IMR-90 (cell line): ENCODE data around the gene SPEF2. TPM values are rescaled to one million over a fixed set of nuclear protein-coding genes. Genes with fewer than 3 reads are reported as not detected.

Source experiments
- ATAC-seq: fragments of 200-7000 bp; cut with Tn5 transposase; 2 replicates; pipeline ENCODE4 v1.9.1; 2020; ENCODE audit warnings: low read depth, mild to moderate bottlenecking, moderate library complexity
- BruUV-seq: library from RNA; stranded (reverse); fragments of 400-500 nt; replicated peaks from 2 replicates; lab custom pipeline; 2021; lab: Mats Ljungman, UMichigan
- CTCF ChIA-PET: fragments of 300-600 bp; formaldehyde crosslinking; extraction: SDS; loops from one replicate; lab custom pipeline; 2021; ENCODE audit warnings: antibody characterized with exemption; lab: Yijun Ruan, JAX
- POLR2A ChIA-PET: fragments of 300-600 bp; sonication (Branson Sonifier 250); formaldehyde crosslinking; loops from one replicate; lab custom pipeline; 2022; ENCODE audit warnings: antibody characterized with exemption; ENCODE audit not compliant: unreplicated experiment; lab: Charles Lee
- DNase-seq: peaks from one replicate; pipeline ENCODE4 v3.0.0; 2013
- H2AFZ ChIP-seq: replicated peaks from 2 replicates; pipeline ENCODE3; 2013; ENCODE audit warnings: low read length, mild to moderate bottlenecking; ENCODE audit not compliant: poor library complexity
- H2AK5ac ChIP-seq: 2 replicates; pipeline ENCODE4 v1.6.1; 2013; ENCODE audit warnings: low read depth, low read length, inconsistent platforms
- H2AK9ac ChIP-seq: replicated peaks from 2 replicates; pipeline ENCODE3; 2013; ENCODE audit warnings: mild to moderate bottlenecking, low read depth, low read length, moderate library complexity; ENCODE audit not compliant: poor library complexity
- H2BK120ac ChIP-seq: 2 replicates; pipeline ENCODE4 v1.6.1; 2013; ENCODE audit warnings: low read depth, low read length, inconsistent platforms
- H2BK15ac ChIP-seq: 3 replicates; pipeline ENCODE4 v1.6.1; 2013; ENCODE audit warnings: low read depth, low read length, inconsistent platforms
- H2BK20ac ChIP-seq: 2 replicates; pipeline ENCODE4 v1.6.1; 2013; ENCODE audit warnings: low read depth, mild to moderate bottlenecking, inconsistent platforms, low read length, moderate library complexity
- H2BK5ac ChIP-seq: 2 replicates; pipeline ENCODE4 v1.6.1; 2013; ENCODE audit warnings: mild to moderate bottlenecking, low read depth, low read length, inconsistent platforms; ENCODE audit not compliant: poor library complexity, severe bottlenecking
- H3K14ac ChIP-seq: replicated peaks from 2 replicates; pipeline ENCODE4 v1.6.1; 2013; ENCODE audit warnings: low read depth, low read length, inconsistent platforms
- H3K18ac ChIP-seq: 2 replicates; pipeline ENCODE4 v1.6.1; 2013; ENCODE audit warnings: low read depth, low read length, control low read depth
- H3K23ac ChIP-seq: 2 replicates; pipeline ENCODE4 v1.6.1; 2013; ENCODE audit warnings: low read depth, low read length, inconsistent platforms
- H3K27ac ChIP-seq: 2 replicates; pipeline ENCODE4 v1.5.1; 2013; ENCODE audit warnings: mild to moderate bottlenecking, control low read depth, low read length; ENCODE audit not compliant: insufficient read depth
- H3K27me3 ChIP-seq: 2 replicates; pipeline ENCODE4 v1.6.1; 2013; ENCODE audit warnings: low read length; ENCODE audit not compliant: control insufficient read depth, insufficient read depth
- H3K36me3 ChIP-seq: 2 replicates; pipeline ENCODE4 v1.6.1; 2013; ENCODE audit warnings: low read length, mixed read lengths; ENCODE audit not compliant: control insufficient read depth, insufficient read depth
- H3K4ac ChIP-seq: 2 replicates; pipeline ENCODE4 v1.6.1; 2013; ENCODE audit warnings: low read depth, low read length, inconsistent platforms
- H3K4me1 ChIP-seq: 2 replicates; pipeline ENCODE4 v1.6.1; 2013; ENCODE audit warnings: low read length, mixed read lengths; ENCODE audit not compliant: control insufficient read depth, insufficient read depth
- H3K4me2 ChIP-seq: 2 replicates; pipeline ENCODE4 v1.6.1; 2013; ENCODE audit warnings: low read depth, mild to moderate bottlenecking, control low read depth, low read length, moderate library complexity
- H3K4me3 ChIP-seq: 2 replicates; pipeline ENCODE4 v1.5.1; 2013; ENCODE audit warnings: low read depth, mild to moderate bottlenecking, control low read depth, low read length, moderate library complexity; ENCODE audit not compliant: insufficient read depth
- H3K56ac ChIP-seq: 2 replicates; pipeline ENCODE4 v1.6.1; 2013; ENCODE audit warnings: low read length, inconsistent platforms; ENCODE audit not compliant: insufficient read depth; ENCODE audit errors: extremely low read depth
- H3K79me1 ChIP-seq, 2 experiments: 2 replicates each; pipeline ENCODE4 v1.6.1; 2013; ENCODE audit warnings: low read length in 2 of 2, inconsistent platforms in 1 of 2, low read depth in 1 of 2
- H3K9ac ChIP-seq: 2 replicates; pipeline ENCODE4 v1.6.1; 2013; ENCODE audit warnings: low read depth, low read length, control low read depth
- H3K9me1 ChIP-seq: 2 replicates; pipeline ENCODE4 v1.6.1; 2013; ENCODE audit warnings: low read length, inconsistent platforms; ENCODE audit not compliant: insufficient read depth
- H3K9me3 ChIP-seq: 2 replicates; pipeline ENCODE4 v1.6.1; 2013; ENCODE audit warnings: low read length; ENCODE audit not compliant: control insufficient read depth, insufficient read depth
- H4K20me1 ChIP-seq: 2 replicates; pipeline ENCODE4 v1.6.1; 2013; ENCODE audit warnings: low read length, inconsistent platforms; ENCODE audit not compliant: insufficient read depth
- H4K5ac ChIP-seq: 2 replicates; pipeline ENCODE4 v1.6.1; 2013; ENCODE audit warnings: mild to moderate bottlenecking, low read depth, low read length, control low read depth
- H4K8ac ChIP-seq, 2 experiments: 2 replicates each; pipeline ENCODE4 v1.6.1; 2013; ENCODE audit warnings: low read depth in 2 of 2, low read length in 2 of 2, control low read depth in 1 of 2, inconsistent platforms in 1 of 2
- H4K91ac ChIP-seq: 2 replicates; pipeline ENCODE4 v1.6.1; 2013; ENCODE audit warnings: low read depth, low read length, inconsistent platforms; ENCODE audit not compliant: insufficient read depth
- BHLHE40 ChIP-seq: fragments of 150-350 bp; IDR thresholded peaks from 2 replicates; pipeline ENCODE4 v1.6.1; 2016; ENCODE audit warnings: mild to moderate bottlenecking, low read depth, low read length
- CEBPB ChIP-seq: IDR thresholded peaks from 2 replicates; pipeline ENCODE4 v1.6.1; 2012; ENCODE audit warnings: low read depth, low read length, improper control_type of control experiment
- CHD1 ChIP-seq: IDR thresholded peaks from 2 replicates; pipeline ENCODE4 v1.6.1; 2012; ENCODE audit warnings: low read depth, low read length, improper control_type of control experiment
- CTCF ChIP-seq: conservative IDR thresholded peaks from 2 replicates; pipeline ENCODE4 v1.5.1; 2012; ENCODE audit warnings: mild to moderate bottlenecking, low read depth, low read length, improper control_type of control experiment
- ELK1 ChIP-seq: fragments of 150-350 bp; IDR thresholded peaks from 2 replicates; pipeline ENCODE4 v1.6.1; 2016; ENCODE audit warnings: low read depth, mild to moderate bottlenecking, low read length, moderate library complexity, borderline replicate concordance
- FOS ChIP-seq: fragments of 150-350 bp; IDR thresholded peaks from 2 replicates; pipeline ENCODE4 v1.6.1; 2016; ENCODE audit warnings: low read depth, low read length
- MAFK ChIP-seq: IDR thresholded peaks from 2 replicates; pipeline ENCODE4 v1.6.1; 2012; ENCODE audit warnings: low read depth, low read length, improper control_type of control experiment
- MAZ ChIP-seq: IDR thresholded peaks from 2 replicates; pipeline ENCODE4 v1.6.1; 2012; ENCODE audit warnings: low read depth, mild to moderate bottlenecking, low read length, improper control_type of control experiment, moderate library complexity, borderline replicate concordance
- MXI1 ChIP-seq: IDR thresholded peaks from 2 replicates; pipeline ENCODE4 v1.6.1; 2012; ENCODE audit warnings: low read depth, mild to moderate bottlenecking, low read length, moderate library complexity, borderline replicate concordance
- NFE2L2 ChIP-seq: fragments of 150-350 bp; IDR thresholded peaks from 2 replicates; pipeline ENCODE4 v1.6.1; 2016; ENCODE audit warnings: low read depth, mild to moderate bottlenecking, low read length
- POLR2A ChIP-seq: IDR thresholded peaks from 2 replicates; pipeline ENCODE4 v1.6.1; 2012; ENCODE audit warnings: mild to moderate bottlenecking, low read depth, low read length
- RAD21 ChIP-seq: IDR thresholded peaks from 2 replicates; pipeline ENCODE4 v1.6.1; 2012; ENCODE audit warnings: low read length, improper control_type of control experiment
- RCOR1 ChIP-seq: IDR thresholded peaks from 2 replicates; pipeline ENCODE4 v1.6.1; 2012; ENCODE audit warnings: mild to moderate bottlenecking, low read length, improper control_type of control experiment; ENCODE audit not compliant: insufficient replicate concordance
- RFX5 ChIP-seq: IDR thresholded peaks from 2 replicates; pipeline ENCODE4 v1.8.0; 2012; ENCODE audit warnings: low read depth, mild to moderate bottlenecking, low read length, moderate library complexity
- SMC3 ChIP-seq: fragments of 150-350 bp; IDR thresholded peaks from 2 replicates; pipeline ENCODE4 v1.6.1; 2016; ENCODE audit warnings: low read depth, mild to moderate bottlenecking, antibody characterized with exemption, low read length, moderate library complexity
- USF2 ChIP-seq: fragments of 150-350 bp; IDR thresholded peaks from 2 replicates; pipeline ENCODE4 v1.6.1; 2017; ENCODE audit warnings: mild to moderate bottlenecking, antibody characterized with exemption, low read length, low read depth
- WGBS, 2 experiments: methylation state at CpG; one replicate each; pipeline versions ENCODE4 v1.1.5 to v1.1.7; 2013; ENCODE audit warnings: missing lambda C conversion rate in 2 of 2; ENCODE audit not compliant: insufficient read length in 1 of 2; ENCODE audit errors: extremely low coverage in 2 of 2; 5-methylcytosine and 5-hydroxymethylcytosine counted together
- dilution Hi-C: fragments of 300-500 bp; cut with HindIII; formaldehyde crosslinking; loops from one replicate; pipeline ENCODE4 v1.14.3; 2018; ENCODE audit warnings: low sequenced_read_pairs; ENCODE audit not compliant: unreplicated experiment
- in situ Hi-C: fragments of 300-500 bp; cut with MboI; formaldehyde crosslinking; loops from 3 replicates; pipeline ENCODE4 v1.14.3; 2019; ENCODE audit warnings: low sequenced_read_pairs, inconsistent platforms, mixed read lengths
- intact Hi-C: fragments of 100-400 bp; cut with micrococcal nuclease; formaldehyde crosslinking; loops from 2 replicates; pipeline ENCODE4 v1.10.0; 2022
- polyA plus RNA-seq, 3 experiments: library from polyadenylated mRNA; depleted of rRNA; stranded (reverse); fragments of >200 nt; gene quantifications; 2 replicates each; pipeline ENCODE4 v1.2.3, GENCODE V29; 2012; ENCODE audit warnings: low replicate concordance in 1 of 3
- total RNA-seq: library from RNA; depleted of rRNA; stranded (reverse); fragments of >200 nt; gene quantifications from 2 replicates; pipeline ENCODE4 v1.2.3, GENCODE V29; 2012

Gene SPEF2
- total and polyA plus RNA-seq, 2 of the 4 experiments (the other 2 are of a cell fraction) = 1.7 to 2.3 TPM

- Histone ChIP-seq H2BK15ac (no peak overlapping the region), H3K79me1 (no peaks in the 10 kb centered on the region), H3K27me3 (peaks cover 5% of the 10 kb centered on the region), H2BK120ac (no peak overlapping the region), H3K18ac (no peak overlapping the region), H2AK9ac (no peak overlapping the region), H4K20me1 (no peaks in the 10 kb centered on the region), H3K14ac (no peak overlapping the region), H3K27ac (no peak overlapping the region), H3K4me3 (no peak overlapping the region), H3K4me1 (no peaks in the 10 kb centered on the region), H3K4ac (no peak overlapping the region), H3K4me2 (no peak overlapping the region), H2AFZ (no peak overlapping the region), H2BK5ac (no peak overlapping the region), H3K9me3 (no peaks in the 10 kb centered on the region), H4K91ac (no peak overlapping the region), H4K8ac (no peak overlapping the region), H3K36me3 (no peaks in the 10 kb centered on the region), H2BK20ac (no peak overlapping the region), H3K23ac (no peak overlapping the region), H2AK5ac (no peak overlapping the region), H3K56ac (no peak overlapping the region), H3K9ac (no peak overlapping the region), H3K9me1 (no peaks in the 10 kb centered on the region), H4K5ac (no peak overlapping the region)
- dilution Hi-C loops = no loop called here
- BruUV-seq = no TSS peak
- ChIA-PET CTCF (no interaction called here), POLR2A (no interaction called here)
- in situ Hi-C loops = no loop called here
- ATAC-seq (no peak), DNase-seq (no peak)
- WGBS, 2 experiments = 81% methylated on average over 2 of the region's 8 CpGs; no CpG with 5 or more reads in 1 of the 2 experiments
- TF ChIP-seq SMC3 = no peak
- no peak for TF ChIP-seq MXI1
- no peak for TF ChIP-seq RAD21
- TF ChIP-seq USF2 = no peak
- no peak for TF ChIP-seq CHD1
- no peak for TF ChIP-seq POLR2A
- no peak for TF ChIP-seq FOS
- TF ChIP-seq CTCF = no peak
- TF ChIP-seq MAFK = no peak
- TF ChIP-seq CEBPB = no peak
- TF ChIP-seq BHLHE40 = no peak
- no peak for TF ChIP-seq RFX5
- TF ChIP-seq NFE2L2 = no peak
- no peak for TF ChIP-seq RCOR1
- TF ChIP-seq MAZ = no peak
- TF ChIP-seq ELK1 = no peak
- intact Hi-C loops = no loop called here
Observed at GRCh38 chr5:35822511-35822910, 204.8 kb downstream of the SPEF2 start.
